Prostate gland (tissue), 2 donors: ENCODE results near the gene PPP2R5C.

Experiments used
- CTCF ChIP-seq, 4 experiments: fragments of 200-600 bp in 2 of 4; fragments of 450-650 bp in 2 of 4; sonication (generic) in 2 of 4; IDR thresholded peaks; 1 replicate in 3 of 4; 2 replicates in 1 of 4; pipeline ENCODE4 v1.5.1; 2016 to 2019; ENCODE audit warnings: antibody characterized with exemption in 4 of 4, mild to moderate bottlenecking in 2 of 4, moderate library complexity in 2 of 4
- POLR2A ChIP-seq: fragments of 450-650 bp; IDR thresholded peaks from one replicate; pipeline ENCODE4 v1.6.1; 2016; ENCODE audit warnings: antibody characterized with exemption, mild to moderate bottlenecking

- TF ChIP-seq CTCF (IDR thresholded peaks at IDR 0.05) (no peak), POLR2A (no peak)
These were observed 152.6 kb downstream of the PPP2R5C start for GRCh38 chr14:101914083-101914482.
